RWPE2 (cell line): ENCODE measurements around the gene CHFR.

Source experiments
- ATAC-seq: fragments of 200-7000 bp; cut with Tn5 transposase; 3 replicates; pipeline ENCODE4 v1.9.1; 2021; ENCODE audit warnings: low read depth
- DNase-seq: peaks from one replicate; pipeline ENCODE4 v3.0.0-alpha.2; 2020; ENCODE audit warnings: low spot score
- H3K27ac ChIP-seq: fragments of 450-650 bp; 2 replicates; pipeline ENCODE4 v1.5.1; 2017; ENCODE audit warnings: mild to moderate bottlenecking; ENCODE audit not compliant: poor library complexity, severe bottlenecking
- H3K27me3 ChIP-seq: fragments of 250-450 bp; sonication (Bioruptor Pico); 2 replicates; pipeline ENCODE4 v1.5.1; 2021; ENCODE audit warnings: mild to moderate bottlenecking, moderate library complexity; ENCODE audit not compliant: insufficient read depth, poor library complexity, severe bottlenecking
- H3K36me3 ChIP-seq: fragments of 250-450 bp; sonication (Bioruptor Pico); 2 replicates; pipeline ENCODE4 v1.5.1; 2020; ENCODE audit warnings: low read depth, mild to moderate bottlenecking, moderate library complexity
- H3K4me1 ChIP-seq: fragments of 250-450 bp; sonication (Bioruptor Pico); 2 replicates; pipeline ENCODE4 v1.5.1; 2021; ENCODE audit warnings: mild to moderate bottlenecking, moderate library complexity; ENCODE audit not compliant: insufficient read depth, poor library complexity, severe bottlenecking
- H3K4me3 ChIP-seq: fragments of 250-450 bp; sonication (Bioruptor Pico); 2 replicates; pipeline ENCODE4 v1.5.1; 2021; ENCODE audit warnings: mild to moderate bottlenecking, moderate library complexity; ENCODE audit not compliant: severe bottlenecking
- H3K9me3 ChIP-seq: fragments of 250-450 bp; sonication (Bioruptor Pico); 2 replicates; pipeline ENCODE4 v1.5.1; 2021; ENCODE audit warnings: mild to moderate bottlenecking, moderate library complexity; ENCODE audit not compliant: severe bottlenecking
- TF ChIP-seq, protein P1 (sequence below): fragments of 450-650 bp; IDR thresholded peaks from one replicate; pipeline ENCODE4 v1.5.1; 2017; ENCODE audit warnings: mild to moderate bottlenecking, moderate library complexity; ENCODE audit not compliant: poor library complexity, severe bottlenecking

CHFR gene

DNA sequence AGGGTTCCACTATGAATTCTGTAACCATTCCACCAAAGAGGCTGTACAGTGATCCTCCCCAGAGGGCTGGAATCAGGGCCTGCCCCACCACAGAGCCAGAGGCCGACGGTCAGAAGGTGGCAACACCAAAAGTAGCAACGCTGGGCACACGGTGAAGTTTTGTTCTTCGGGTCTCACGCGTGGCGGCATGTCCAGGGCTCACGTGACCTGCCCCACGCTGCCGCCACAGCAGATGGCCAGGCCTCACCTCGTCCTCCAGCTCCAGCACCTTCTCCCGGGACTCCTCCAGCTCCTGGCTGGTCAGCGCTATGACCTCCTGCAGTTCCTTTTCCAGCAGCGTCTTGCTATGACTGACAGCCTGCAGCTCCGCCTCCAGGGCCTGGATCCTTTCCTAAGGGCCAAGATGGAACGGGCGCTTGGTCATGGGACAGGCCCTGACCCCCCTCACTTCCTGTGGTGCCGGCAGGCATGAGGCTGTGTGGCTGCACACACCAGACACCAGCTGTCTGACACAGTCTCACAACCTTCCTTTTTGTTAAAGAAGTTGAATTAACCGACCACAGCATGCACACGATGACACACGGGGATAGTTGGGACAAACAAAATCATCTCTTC, 103.4 kb downstream of the CHFR start:
- DNase-seq = no peak
- H3K4me1 ChIP-seq = no peaks in the 10 kb centered on the region
- TF ChIP-seq, protein P1, sequence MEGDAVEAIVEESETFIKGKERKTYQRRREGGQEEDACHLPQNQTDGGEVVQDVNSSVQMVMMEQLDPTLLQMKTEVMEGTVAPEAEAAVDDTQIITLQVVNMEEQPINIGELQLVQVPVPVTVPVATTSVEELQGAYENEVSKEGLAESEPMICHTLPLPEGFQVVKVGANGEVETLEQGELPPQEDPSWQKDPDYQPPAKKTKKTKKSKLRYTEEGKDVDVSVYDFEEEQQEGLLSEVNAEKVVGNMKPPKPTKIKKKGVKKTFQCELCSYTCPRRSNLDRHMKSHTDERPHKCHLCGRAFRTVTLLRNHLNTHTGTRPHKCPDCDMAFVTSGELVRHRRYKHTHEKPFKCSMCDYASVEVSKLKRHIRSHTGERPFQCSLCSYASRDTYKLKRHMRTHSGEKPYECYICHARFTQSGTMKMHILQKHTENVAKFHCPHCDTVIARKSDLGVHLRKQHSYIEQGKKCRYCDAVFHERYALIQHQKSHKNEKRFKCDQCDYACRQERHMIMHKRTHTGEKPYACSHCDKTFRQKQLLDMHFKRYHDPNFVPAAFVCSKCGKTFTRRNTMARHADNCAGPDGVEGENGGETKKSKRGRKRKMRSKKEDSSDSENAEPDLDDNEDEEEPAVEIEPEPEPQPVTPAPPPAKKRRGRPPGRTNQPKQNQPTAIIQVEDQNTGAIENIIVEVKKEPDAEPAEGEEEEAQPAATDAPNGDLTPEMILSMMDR = no peak
- no peak overlapping the region for H3K4me3 ChIP-seq
- H3K27ac ChIP-seq = no peak overlapping the region
- H3K36me3 ChIP-seq = peaks cover 63% of the 10 kb centered on the region
- no peak for ATAC-seq
- no peaks in the 10 kb centered on the region for H3K9me3 ChIP-seq
- no peaks in the 10 kb centered on the region for H3K27me3 ChIP-seq
